TTC549 (cell line): ENCODE measurements around the gene ZNF738.
"Not testable (repeated sequence)": the region's sequence is repeated elsewhere in the genome, so short reads cannot be mapped to it uniquely, and the experiment has no call there.

ENCODE experiments used
- FAIRE-seq: peaks from 2 replicates; lab custom pipeline; 2012; peaks lifted over from hg19 to GRCh38; lab: Jason Lieb, UNC

The ZNF738 gene

GRCh38 chr19:21358768-21359451 is at the start of gene ZNF738:
Gene ZNF738, plus strand, starts transcription at chr19:21359000. Its CDS starts 141 bp downstream, at chr19:21359141.
- FAIRE-seq, result no peak

- not testable (repeated sequence) for FAIRE-seq
Observed at GRCh38 chr19:21312807-21313206, 46.0 kb upstream of the ZNF738 start.

- FAIRE-seq, result no peak
Observed at GRCh38 chr19:21314676-21315075, 44.1 kb upstream of the ZNF738 start.

- FAIRE-seq, result no peak
Observed at GRCh38 chr19:21317821-21318220, 41.0 kb upstream of the ZNF738 start.

- FAIRE-seq, result no peak
Observed at GRCh38 chr19:21321134-21321533, 37.7 kb upstream of the ZNF738 start.

- FAIRE-seq, result no peak
Observed at GRCh38 chr19:21321996-21322395, 36.8 kb upstream of the ZNF738 start.

- no peak for FAIRE-seq
Observed at GRCh38 chr19:21322528-21322927, 36.3 kb upstream of the ZNF738 start.

GRCh38 chr19:21323000-21323399 is 35.8 kb upstream of the ZNF738 start:
- no peak for FAIRE-seq

DNA sequence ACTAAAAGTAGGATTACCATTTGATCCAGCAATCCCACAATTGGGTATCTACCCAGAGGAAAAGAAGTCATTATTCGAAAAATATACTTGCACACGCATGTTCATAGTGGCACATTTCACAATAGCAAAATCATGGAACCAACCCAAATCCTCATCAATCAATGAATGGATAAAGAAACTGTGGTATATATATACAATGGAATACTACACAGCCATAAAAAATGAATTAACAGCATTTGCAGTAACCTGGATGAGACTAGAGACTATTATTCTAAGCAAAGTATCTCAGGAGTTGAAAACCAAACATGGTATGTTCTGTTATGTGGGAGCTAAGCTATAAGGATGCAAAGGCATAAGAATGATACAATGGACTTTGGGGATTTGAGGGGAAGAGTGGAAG is 32.6 kb upstream of the ZNF738 start:
- FAIRE-seq, result no peak

- FAIRE-seq, result no peak
Observed at GRCh38 chr19:21328406-21328805, 30.4 kb upstream of the ZNF738 start.

DNA sequence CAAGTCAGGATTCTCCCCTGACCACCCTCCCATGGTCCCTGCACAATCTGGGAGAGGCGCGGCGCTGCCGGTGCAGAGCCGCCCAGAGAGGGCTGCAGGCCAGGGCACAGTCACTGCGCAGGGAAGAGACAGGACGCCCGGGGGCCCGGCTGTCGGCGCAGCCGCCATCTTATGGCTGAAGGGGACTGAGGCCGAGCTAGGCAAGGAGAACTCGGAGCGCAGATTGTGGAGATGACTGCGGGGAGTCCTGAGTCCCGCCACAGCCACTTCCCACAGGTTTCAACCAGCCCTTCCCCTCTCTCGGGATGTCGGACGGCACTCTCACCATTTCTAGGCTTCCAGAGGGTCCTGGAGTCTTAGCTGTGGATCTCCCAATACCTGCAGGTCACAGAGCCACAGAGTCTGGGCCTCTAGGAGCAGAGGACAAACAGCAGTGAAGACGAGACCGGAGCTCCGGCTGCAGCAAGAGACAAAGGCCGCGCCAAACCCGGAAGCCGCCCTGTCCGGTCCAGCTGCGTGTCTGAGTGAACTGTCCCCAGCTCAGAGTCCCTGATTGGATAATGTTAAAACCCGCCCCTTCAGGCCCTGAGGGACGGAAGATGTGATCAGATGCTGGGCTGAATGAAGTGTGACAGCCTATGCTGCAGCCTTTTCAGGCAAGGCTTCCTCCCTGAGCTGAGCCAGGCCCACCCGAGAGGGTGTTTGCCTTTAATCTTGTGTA is 29.8 kb upstream of the ZNF738 start, which contains the start of gene ZNF708:
Gene ZNF708, minus strand, starts transcription at position 526 of the 721 bp plus-strand sequence. Its CDS starts 198 bp downstream, at position 328.
- FAIRE-seq, result peak; percentile 82

GRCh38 chr19:21335721-21336120 is 23.1 kb upstream of the ZNF738 start:
- no peak for FAIRE-seq

- FAIRE-seq, result not testable (repeated sequence)
Observed at GRCh38 chr19:21344841-21345240, 14.0 kb upstream of the ZNF738 start.

DNA sequence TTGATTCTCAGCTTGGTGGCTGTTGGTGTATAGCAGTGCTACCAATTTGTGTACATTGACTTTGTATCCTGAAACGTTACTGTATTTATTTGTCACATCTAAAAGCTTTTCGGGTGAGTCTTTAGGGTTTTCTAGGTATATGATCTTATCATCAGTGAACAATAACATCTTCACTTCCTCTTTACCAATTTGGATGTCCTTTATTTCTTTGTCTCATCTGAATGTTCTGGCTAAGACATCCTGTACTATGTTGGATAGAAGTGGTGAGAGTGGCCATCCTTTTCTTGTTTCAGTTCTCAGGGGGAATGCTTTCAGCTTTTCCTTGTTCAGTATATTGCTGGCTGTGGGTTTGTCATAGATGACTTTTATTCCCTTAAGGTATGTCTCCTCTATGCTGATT is 6.0 kb upstream of the ZNF738 start:
- FAIRE-seq, result no peak

DNA sequence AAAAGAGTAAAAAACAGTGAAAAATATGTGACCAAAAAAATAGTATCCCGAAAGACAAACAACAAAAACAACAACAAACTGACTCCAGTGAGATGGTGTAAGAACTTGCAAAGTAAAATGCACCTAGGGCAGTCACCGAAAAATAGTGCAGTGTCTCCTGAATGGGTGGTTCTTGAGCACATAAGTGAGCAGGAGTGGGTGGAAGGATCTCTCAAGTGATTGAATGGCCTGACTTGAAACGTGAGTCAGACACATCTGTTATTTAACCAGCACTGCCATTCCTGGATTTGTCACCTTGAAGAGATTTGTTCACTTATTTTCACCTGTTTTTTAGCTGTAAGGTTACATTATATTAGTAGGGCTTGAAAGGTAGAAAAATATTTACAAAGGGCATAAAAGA is 3.5 kb downstream of the ZNF738 start:
- no peak for FAIRE-seq

DNA sequence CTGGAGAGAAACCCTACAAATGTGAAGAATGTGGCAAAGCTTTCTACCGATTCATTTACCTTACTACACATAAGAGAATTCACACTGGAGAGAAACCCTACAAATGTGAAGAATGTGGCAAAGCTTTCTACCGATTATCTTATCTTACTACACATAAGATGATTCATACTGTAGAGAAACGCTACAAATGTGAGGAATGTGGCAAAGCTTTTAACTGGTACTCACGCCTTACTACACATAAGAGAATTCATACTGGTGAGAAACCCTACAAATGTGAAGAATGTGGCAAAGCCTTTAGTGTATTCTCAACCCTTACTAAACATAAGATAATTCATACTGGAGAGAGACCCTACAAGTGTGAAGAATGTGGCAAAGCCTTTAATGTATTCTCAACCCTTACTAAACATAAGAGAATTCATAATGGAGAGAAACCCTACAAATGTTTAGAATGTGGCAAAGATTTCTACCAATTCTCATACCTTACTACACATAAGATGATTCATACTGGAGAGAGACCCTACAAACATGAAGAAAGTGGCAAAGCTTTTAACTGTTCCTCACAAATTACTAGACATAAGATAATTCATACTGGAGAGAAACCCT is 25.3 kb downstream of the ZNF738 start:
- no peak for FAIRE-seq

GRCh38 chr19:21396121-21396520 is 37.3 kb downstream of the ZNF738 start:
- FAIRE-seq, result no peak

DNA sequence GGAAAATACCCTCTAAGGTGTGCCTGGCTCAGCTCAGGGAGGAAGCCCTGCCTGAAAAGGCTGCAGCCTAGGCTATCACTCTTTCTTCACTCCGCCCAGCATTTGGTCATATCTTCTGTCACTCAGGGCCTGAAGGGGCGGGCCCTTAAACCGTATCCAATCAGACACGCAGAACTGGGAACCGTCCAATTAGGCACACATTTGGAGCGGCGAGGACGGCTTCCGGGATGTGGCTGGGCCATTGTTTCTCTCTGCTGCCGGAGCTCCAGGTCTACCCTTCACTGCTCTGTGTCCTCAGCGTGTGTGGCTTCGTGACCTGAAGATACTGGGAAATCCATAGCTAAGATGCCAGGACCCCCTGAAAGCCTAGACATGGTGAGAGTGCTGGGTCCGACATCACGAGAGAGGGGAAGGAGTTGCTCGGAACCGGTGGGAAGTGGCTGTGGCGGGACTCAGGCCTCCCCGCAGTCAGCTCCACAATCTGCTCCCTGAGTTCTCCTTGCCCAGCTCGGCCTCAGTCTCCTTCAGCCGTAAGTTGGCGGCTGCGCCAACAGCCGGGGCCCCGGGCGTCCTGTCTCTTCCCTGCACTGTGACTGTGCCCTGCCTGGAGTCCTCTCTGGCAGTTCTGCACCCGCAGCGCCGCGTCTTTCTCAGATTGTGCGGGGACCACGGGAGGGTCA is 38.2 kb downstream of the ZNF738 start, which contains the start of gene ZNF493:
Gene ZNF493, plus strand, starts transcription at position 241 of the 680 bp plus-strand sequence. Its CDS starts 105 bp downstream, at position 346.
- peak; percentile 87 for FAIRE-seq

DNA sequence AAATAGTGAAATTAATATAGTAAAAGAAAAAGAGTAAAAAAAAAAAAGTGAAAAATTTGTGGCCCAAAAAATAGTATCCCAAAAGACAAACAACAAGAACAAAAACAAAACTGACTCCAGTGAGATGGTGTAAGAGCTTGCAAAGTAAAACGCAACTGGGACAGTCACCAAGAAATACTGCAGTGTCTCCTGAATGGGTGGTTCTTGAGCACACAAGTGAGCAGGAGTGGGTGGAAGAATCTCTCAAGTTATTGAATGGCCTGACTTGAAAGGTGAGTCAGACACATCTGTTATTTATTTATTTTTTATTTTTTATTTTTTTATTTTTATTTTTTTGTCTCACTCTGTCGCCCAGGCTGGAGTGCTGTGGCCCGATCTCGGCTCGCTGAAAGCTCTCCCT is 40.1 kb downstream of the ZNF738 start:
- FAIRE-seq, result no peak

DNA sequence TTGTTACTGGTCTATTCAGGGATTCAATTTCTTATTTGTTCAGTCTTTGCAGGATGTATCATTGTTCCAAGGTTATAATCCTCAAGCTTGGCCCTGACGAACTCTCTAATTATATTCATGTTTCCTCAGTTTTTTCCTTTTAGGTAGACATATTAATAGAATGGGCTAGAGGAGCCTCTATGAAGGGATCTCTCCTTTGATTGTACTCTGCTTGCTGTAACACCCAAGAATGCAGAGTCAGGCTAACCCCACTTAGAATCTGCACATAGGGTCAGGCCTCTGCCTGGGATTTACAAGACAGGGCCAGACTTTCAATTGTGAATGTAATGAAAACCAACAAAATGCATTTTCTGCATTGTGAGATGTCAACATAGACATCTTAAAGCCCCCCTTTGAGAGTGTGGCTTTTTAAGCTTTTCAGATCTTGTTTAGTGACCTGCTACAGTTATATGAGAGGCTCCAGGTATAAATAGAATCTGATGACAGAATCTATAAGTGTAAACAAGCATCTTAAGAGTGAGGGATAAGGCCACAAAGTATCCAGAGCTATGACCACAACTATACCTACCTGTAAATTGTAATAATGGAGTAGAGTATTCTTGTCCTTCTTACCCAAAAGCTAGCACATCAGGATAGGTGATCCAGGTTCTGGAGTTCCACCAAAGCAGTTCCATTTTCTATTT is 43.6 kb downstream of the ZNF738 start:
- FAIRE-seq, result no peak

DNA sequence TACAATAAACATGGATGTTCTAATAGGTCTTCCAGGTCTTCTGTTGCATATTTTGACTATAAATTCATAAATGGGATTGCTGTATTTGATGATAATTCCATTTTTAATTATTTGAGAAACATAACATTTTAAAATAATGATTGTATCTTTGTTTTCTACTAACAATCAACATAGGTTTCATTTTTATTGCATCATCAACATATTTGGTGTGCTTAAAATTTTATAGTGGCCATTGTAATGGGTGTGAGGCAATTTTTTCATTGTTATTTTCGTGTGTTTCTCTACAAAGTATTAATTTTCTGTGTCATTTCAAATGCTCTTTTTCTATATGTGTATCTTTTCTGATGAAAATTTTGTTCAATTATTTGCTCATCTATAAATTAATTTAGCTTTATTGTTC is 51.4 kb downstream of the ZNF738 start:
- peak; percentile 43 for FAIRE-seq

DNA sequence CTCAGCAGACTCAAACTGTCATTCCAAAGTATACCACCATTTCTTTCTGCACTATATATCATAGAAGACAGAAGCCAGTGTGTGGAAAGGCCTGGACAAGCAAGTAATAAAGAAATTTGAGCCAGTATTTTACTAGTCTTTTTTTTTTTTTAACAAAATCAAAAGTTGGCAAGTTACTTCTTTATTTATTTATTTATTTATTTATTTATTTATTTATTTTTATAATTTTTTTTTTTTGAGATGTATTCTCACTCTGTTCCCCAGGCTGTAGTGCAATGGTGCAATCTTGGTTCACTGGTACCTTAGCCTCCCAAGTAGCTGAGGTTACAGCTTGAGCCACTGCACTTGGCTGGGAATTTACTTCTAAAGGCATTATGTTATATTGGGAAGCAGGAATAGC is 63.4 kb downstream of the ZNF738 start:
- no peak for FAIRE-seq
